ENCODE measurements around the gene EMCN.
"Not testable (repeated sequence)": the region's sequence is repeated elsewhere in the genome, so short reads cannot be mapped to it uniquely, and the experiment has no call there.

The EMCN gene

DNA sequence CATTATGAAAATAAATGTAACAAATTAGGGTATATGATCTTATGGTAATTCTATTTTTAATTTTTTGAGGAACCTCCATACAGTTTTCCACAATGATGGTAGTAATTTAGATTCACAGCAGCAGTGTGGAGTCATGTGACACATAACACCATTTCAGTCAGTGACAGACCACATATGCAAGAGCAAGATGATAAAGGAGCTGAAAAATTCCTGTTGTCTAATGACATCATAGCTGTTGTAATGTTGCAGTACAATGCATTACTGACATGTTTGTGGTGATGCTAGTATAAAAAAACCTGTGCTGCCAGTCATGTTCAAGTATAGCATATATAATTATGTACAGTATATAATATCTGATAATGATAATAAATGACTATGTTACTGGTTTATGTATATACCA lies 28.5 kb downstream of the EMCN start:
- DNase-seq: no peak

DNA sequence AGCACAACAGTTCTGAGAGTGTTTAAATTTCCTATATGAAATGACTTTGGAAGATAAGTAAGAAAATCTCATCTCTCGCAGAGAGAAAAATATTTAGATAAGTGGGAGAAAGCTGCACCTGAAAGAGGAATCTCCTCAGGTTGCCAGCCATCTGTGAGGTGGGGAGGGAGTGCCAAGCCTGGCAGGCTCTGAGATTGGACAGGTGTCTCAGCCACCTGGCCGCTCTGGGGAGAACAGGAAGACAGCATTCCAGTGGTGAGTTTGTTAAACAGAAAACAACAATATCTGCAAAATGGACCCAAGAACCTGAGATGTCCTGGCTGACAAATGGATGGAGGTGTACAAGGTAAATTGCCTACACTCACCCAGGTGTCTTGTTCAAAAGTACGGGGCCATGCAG lies 31.3 kb downstream of the EMCN start:
- DNase-seq: no peak

DNA sequence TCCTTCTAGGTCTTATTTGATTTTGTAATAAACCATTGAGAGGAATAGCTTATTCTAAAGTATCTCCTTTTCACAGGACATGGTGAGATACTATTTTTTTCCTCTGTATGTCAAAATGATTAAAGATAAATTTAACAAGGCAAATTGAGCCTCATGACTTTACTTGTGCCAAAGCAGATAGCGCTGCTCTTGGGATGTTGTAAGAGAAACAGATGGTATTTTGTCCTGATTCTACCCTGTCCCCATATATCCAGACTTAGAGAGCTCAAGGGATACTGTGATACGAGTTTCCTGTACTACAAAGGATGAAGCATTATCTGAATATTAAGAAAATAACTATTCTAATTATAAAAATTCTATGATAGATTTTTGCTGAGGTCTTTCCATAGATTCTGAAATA lies 34.0 kb downstream of the EMCN start:
- no peak for DNase-seq

DNA sequence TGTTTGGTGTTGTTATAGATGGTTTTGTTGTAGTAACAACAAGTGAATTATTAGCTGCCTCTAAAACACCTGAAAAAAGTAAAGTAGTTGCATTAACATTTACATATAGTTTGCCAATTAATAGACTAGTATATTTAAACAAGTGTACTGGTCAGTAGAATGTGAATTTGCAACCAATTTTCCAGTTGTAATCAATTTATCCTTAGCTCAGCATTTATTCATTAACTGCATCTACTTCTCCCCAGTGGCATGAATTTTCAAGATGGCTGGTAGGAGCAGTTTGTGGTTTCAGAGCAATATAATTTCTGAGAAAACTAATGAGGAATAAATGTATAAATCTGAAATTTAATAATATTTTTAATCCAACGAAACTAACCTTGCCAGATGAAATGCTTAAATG lies 37.9 kb downstream of the EMCN start:
- no peak for DNase-seq

DNA sequence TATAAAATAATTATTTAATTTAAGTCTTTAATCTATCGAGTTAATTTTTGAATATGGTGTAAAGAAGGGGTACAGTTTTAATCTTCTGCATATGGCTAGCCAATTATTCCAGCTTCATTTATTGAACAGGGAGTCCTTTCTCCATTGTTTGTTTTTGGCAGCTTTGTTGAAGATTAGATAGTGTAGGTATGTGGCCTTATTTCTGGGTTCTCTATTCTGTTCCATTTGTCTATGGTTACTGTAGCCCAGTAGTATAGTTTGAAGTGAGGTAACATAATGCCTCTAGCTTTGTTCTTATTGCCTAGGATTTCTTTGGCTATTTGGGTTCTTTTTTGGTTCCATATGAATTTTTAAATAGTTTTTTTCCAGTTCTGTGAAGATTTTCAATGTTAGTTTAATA lies 48.3 kb downstream of the EMCN start:
- no peak for DNase-seq

DNA sequence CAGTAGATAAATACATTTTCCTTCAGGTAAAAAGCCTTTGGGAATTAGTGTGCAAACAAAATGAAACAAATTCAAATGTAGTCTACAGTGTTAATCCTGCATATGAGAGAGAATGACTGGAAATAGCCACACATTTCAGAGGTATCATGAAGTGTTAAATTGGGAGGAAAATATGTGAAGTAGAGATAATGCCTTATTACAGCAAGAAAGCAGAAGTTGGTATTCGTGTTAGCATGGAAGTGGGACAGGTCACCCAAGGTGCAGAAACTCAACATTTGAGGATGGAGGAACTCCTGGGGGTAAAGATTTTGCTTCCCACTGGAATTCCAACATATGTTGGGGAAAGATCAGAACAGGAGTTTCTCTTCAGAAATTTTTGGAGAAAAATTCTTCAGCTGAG lies 51.3 kb downstream of the EMCN start:
- DNase-seq: no peak

DNA sequence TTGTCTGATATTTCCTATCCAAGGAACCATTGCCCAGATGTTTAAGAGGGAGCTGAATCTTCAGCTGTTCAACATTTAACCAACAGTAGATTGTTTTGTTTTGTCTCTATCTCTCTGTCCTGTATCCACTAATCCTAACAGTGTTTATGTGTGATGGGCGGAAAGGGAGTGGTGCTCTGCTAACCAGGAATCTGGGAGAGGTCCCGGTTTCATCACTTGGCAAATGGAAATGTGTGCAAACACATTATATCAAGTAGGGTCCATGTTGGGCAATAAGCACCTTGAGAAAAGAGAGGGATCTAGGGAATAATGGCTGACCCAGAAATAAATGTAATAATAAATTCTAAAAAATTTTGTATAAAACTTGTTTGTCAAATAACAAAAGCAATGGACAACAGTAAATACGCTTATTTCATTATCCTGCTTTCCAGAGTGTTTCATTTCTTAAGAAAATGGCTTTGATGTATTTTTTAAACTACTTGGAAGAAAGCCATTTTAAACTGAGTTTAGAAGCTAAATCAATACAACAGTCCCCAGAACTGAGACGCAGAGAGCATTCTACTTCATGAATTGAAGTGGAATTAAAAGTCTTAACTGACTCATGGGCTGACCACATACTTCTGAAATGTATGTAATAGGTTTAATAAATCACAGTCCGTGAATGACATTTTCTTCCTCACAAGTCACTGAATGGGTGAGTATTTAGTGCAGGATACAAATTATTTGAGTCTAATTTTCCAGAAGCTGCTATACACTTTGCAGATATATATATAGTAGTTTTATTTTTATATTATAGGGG lies 55.8 kb downstream of the EMCN start:
- DNase-seq: no peak

DNA sequence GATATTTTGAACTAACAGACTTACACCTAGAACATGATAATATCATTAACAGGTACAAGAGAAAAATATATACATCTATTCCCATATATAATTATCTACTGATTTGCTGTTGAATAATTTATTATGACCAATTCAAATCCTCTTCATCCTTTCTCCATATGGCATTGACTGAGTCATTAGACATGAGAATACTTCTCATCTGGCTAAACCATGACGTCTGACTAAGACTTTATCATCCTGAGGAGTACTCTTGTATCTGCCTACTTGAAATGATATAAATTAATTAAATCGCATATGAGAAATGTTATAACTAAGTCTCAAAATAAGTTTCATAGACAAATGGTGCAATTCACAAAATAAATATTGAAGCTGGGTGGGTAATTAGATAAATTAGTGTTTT lies 67.4 kb downstream of the EMCN start:
- no peak for DNase-seq

DNA sequence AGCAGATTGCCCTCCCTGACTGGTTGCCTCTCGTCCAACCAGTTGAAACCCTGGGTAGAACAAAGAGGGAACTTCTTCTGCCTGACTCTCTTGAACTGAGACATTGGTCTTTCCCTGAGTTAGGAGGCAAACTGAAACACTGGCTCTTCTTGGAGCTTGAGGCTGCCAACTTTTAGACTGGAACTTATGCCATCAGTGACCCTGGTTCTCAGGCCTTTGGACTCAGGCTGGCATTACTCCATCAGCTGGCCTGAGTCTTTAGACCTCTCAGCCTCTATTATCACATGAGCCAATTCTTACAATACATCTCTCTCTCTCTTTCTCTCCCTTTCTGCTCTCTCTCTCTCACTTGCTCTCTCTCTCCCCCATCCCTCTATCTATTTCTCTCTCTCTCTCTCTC lies 86.4 kb downstream of the EMCN start:
- DNase-seq: no peak

DNA sequence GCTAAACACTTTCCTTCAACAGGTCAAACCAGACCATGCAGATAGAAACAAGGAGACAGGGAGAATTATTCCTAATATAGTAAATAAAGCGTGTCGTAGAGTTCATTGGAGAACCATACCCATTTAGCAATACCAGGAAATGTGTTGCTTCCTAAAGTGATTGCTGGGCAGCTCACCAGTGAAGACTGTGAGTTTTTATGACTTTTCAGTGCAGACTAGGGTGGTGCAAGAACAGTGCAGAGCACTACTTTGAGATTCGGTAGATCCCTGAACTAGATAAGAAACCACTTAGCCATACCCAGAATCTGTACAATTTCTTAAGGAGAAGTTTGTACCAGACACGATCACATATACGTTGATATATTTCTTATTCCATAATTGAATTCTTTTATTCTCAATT lies 87.4 kb downstream of the EMCN start:
- no peak for DNase-seq

DNA sequence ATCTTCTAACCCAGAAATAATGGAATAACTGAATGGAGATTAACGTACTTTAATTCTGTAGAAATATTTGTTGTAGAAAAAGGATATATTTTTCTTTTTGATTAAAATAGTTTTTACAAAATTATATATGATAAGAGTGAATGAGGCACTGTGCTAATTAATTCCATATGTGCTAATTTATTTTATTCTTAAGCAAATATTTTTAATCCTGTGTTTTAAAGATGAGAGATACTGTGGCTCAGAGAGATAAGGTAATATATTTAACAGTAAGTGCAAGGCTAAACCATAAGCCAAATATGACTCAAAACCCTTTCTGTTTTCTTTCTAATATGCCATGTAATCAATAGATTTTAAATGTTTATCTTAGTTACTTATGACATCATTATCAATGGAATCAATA lies 88.2 kb downstream of the EMCN start:
- DNase-seq: no peak

DNA sequence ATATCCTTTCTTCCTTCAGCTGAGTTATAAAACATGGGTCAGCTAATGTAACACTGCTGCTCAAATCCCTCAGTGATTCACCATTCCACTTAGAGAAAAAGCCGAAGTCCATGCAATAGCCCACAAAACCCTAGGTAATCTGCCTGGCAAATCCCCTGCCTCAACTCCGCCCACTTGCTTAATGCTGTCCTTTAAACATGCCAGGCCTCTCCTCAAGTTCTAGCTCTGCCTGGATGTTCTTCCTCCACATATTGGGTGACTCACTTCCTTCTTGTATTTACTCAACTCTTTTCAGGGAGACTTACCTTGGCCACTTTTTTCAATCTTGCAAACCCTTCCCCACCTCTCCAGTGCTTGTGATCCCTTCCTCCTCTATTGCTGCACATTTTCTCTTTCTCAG lies 89.8 kb downstream of the EMCN start:
- no peak for DNase-seq

DNA sequence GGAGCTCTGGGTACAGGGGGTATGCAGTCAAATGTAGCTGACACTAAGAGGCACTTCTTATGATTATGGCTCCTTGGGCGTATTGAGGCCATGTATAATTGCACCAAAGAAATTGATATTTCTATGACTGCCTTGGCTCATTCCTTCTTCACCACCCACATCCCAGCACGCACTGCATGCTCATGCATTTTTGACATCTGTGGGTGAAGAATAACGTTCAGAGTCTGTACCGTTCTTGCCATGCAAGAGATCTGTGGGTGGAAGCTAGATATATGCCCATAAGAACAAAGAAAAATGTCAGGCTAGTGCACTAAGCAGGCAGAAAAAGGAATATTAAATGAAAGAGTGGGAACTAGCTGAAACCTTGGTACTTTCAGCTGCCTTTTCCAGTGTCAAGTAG lies 93.4 kb downstream of the EMCN start:
- no peak for DNase-seq

DNA sequence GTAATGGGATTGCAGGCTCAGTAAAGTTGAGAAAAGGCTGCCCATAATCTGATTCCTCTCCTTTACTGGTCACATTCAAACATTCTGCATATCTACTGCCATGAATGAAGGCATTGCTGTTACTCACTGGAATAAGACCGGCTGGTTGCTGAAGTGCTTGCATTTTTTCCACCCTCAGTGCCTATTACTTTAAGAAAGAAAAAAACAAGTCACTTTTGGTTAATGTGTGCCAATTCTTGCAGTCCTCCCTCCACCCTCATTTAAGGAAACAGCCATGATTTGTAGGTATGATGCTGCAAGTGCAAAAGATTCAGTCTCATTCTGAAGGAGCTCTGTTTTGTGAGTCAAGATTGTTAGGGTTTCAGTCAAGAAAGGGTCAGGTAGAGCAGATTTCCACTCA lies 94.9 kb downstream of the EMCN start:
- DNase-seq: no peak

DNA sequence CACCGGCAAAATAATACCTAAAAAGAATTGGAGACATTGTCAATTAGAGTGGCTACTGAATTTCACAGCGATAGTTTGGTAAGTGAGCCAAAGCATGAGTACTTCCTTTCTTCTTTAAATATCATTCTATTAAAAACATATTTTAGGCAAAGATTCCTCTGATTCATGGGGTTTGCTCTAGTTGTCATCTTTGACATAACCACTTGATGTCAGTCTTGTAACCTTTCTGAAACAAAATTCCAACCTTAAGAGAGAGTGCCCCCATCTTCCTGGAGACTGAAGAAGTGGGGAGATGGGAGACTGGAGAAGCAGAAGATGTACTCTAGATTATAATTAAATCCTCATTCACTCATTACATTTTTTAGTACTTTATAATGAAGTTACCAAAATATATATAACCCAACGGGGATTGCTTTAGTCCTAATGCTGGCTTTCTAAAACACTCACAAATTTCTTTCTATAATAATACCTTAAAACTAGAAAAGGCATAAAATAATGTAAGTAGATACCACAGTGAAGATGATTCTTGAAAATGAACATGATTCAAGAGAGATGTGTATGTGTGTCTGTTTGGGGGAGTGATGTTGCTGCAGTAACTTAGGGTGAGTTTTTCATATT lies 96.4 kb downstream of the EMCN start:
- DNase-seq: no peak

DNA sequence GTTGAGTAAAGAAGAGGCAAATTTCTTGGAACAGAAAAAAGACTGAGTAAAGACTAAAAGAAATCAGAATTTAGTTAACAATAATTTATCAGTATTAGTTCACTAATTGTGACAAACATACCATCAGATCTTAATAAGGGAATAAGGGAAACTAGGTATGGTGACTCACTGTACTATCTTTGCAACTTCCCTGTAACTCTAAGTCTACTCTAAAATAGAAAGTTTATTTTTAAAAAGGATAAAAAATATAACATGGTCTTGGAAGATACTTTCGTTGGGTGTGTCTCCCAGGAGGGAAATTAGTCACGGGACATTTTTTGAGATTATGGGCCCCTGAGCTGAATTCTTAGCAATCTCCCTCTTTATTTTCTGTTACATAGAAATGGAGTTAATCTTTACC lies 97.3 kb downstream of the EMCN start:
- DNase-seq: no peak

DNA sequence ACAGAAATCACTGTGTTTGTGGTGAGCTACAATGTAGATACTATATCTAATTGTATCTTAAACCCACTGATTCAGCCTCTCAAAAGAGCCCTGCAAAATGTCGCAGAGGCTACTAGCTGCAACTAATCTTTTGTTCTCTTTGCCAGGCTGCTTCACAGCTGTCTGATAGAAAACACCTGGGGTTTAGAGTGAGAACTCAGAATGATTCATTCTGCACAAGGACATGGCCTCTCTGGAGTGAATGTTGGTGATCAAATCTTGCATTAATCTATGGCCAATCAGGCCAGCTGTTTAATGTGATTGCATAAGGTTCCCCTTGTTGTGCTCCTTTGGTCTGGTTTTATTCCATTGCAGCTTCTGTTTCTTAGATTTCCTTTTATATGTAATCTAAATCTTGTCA lies 100.3 kb downstream of the EMCN start:
- no peak for DNase-seq

DNA sequence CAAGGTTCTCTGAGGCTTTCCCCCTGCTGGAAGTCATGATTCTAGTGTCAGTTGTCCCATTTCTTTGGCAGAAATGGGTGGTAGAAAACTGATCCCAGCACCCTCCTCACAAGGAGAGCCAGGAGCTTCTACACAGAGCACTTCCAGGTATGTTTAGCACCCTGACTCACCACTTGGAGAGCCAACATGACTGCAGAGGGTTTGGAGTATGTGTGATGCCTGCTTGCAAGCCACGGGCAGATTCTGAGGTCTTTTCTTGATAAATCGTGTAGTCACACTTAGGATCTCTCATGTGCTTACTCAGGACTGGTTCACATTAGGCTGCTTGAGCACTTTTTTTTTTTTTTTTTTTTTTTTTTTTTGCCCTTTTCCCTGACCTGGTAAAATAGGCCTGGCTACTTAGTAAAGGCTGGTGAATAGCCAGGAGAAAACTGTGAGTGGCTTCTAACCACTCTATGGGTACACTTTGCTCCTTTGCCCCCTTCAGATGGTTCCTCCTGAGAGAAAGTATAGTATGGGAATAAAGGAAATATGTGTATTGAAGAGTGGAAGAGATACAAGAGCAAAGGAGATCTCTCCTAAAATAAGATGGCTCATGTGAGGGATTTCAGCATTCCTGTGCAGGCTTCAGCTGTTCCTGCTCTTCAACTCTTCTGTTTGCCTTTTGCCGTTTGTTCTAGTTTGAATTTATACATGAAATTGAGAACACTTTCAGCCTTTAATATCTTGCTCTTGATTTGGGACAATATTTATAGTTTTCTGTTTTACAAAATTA lies 103.6 kb downstream of the EMCN start:
- no peak for DNase-seq

DNA sequence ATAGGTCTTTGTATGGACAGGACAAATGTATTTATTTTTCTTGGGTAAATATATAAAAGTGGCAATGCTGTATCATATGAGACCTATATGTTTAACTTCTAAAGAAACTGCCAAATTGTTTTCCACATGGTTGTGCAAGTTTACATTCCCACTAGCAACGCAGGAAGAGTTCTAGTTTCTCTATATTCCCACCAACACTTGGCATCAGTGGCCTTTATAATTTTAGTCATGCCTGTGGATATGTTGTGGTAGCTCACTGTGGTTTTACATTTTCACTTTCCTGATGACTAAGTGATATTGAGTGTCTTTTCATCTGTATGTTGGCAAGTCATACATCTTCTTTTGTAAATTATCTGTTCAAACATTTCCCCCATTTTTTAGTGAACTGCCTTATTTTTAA lies 126.0 kb downstream of the EMCN start:
- no peak for DNase-seq

DNA sequence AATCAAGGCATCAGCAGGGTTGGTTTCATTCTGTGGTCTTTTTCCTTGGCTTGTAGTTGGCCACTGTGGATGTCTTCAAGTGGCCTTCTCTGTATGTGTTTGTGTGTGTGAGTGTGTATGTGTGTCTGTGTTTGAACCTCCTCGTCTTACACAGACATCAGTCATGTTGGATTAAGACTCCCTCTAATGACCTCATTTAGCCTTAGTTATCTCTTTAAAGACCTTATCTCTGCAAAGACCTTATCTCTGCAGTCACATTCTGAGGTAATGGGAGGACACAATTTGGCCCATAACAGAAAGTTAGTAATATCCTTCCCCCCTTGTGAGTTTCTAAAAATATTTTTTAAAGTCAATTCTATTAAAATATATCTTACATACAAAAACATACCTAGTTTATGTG lies 126.7 kb downstream of the EMCN start:
- no peak for DNase-seq

DNA sequence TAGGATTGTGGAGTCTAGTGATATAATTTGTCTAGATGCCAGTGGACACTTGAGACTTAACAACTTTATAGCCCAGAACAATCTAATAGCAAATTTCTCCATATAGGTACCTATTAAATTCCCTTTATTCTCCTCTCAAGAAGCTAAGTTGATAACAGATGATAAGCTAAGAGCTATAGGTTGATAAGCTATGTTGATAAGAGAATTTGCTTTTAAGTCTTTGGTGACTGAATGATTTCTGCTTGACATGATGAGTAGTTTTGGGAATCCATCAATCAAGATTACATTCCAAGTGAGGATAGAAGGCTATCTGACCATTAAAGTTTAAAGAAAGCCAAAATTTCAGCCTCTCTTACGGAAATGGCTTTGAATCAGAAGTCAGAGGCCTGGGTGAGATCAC lies 131.6 kb downstream of the EMCN start:
- no peak for DNase-seq

DNA sequence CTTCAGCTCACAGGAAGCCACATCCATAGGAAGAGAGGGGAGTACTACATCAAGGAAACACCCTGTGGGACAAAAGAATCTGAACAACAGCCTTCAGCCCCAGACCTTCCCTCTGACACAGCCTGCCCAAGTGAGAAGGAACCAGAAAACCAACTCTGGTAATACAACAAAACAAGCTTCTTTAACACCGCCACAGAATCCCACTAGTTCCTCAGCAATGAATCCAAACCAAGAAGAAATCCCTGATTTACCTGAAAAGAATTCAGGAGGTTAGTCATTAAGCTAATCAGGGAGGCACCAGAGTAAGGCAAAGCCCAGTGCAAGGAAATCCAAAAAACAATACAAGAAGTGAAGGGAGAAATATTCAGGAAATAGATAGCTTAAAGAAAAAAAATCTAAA lies 137.4 kb downstream of the EMCN start:
- not testable (repeated sequence) for DNase-seq

DNA sequence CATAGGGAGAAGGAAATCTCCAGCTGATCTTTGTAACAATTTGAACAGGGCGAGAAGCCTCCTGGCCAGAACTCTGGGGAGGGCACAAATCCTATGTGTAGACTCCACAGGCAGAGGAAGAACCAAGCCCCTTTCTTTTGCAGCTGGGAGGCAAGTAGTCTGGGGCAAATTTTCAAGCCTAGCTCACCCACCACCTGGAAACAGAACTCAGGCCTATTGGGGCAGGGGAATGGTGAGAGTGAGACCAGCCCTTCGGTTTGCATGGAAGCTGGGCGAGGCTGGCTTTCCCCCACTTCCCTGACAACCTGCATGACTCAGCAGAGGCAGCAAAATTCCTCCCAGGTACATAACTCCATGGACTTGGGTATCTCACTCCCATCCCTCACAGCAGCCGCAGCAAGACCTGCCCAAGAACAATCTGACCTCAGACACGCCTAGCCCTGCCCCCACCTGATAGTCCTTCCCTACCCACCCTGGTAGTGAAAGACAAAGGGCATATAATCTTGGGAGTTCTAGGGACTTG lies 138.2 kb downstream of the EMCN start:
- no peak for DNase-seq

DNA sequence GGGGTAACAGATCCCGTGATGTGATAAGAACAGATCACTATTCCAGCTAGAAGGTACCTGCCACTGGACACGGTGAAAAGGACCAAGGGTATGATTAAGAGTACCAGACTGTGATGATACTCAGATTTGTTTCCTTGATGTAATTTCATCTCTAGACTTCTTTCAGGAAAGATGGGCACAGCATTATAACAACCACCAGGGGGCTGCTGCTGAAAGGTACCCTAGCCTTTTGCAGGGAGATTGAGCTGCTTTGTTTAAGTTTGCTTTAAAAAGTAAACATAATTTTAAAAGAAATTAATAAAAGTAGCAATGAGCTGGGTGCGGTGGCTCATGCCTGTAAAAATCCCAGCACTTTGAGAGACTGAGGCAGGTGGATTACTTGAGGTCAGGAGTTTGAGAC lies 145.4 kb downstream of the EMCN start:
- no peak for DNase-seq
